Pericardium fibroblast (primary cell): ENCODE data around the gene LMF2. TPM values are rescaled to one million over a fixed set of nuclear protein-coding genes. Genes with fewer than 3 reads are reported as not detected.

Experiments used
- total RNA-seq: library from RNA; depleted of rRNA; stranded (reverse); fragments of >200 nt; gene quantifications from 2 replicates; pipeline ENCODE4 v1.2.3, GENCODE V29; 2015

Gene LMF2
- total RNA-seq = 64.2 and 77.0 TPM in 2 replicates

GRCh38 chr22:50507421-50507990 is at the start of gene LMF2:
LMF2 (minus strand) TSS chr22:50507702; CDS start chr22:50507675, 27 bp downstream.

GRCh38 chr22:50545522-50546325 is 38.2 kb upstream of the LMF2 start, which contains the start of gene KLHDC7B:
KLHDC7B (plus strand) TSS chr22:50545899; CDS start chr22:50546244, 345 bp downstream.

GRCh38 chr22:50529897-50530579 is 22.5 kb upstream of the LMF2 start, which contains the start of gene TYMP:
TYMP (minus strand) TSS chr22:50530012; CDS start chr22:50529709, 303 bp downstream.

GRCh38 chr22:50525104-50525857 is 17.8 kb upstream of the LMF2 start, which contains the start of gene SCO2:
SCO2 (minus strand) TSS chr22:50525598; CDS start chr22:50524411, 1,187 bp downstream.

GRCh38 chr22:50507991-50508884 is 736 bp upstream of the LMF2 start, which contains the start of gene NCAPH2:
NCAPH2 (plus strand) TSS chr22:50508224; CDS start chr22:50508338, 114 bp downstream.

GRCh38 chr22:50486561-50487289 is 20.8 kb downstream of the LMF2 start, which contains the start of gene MIOX:
MIOX (plus strand) TSS chr22:50486859; CDS start chr22:50486898, 39 bp downstream.

GRCh38 chr22:50481440-50482106 is 25.9 kb downstream of the LMF2 start, which contains the start of gene ADM2:
ADM2 (plus strand) TSS chr22:50481543; CDS start chr22:50481848, 305 bp downstream.

GRCh38 chr22:50474710-50475651 is 32.5 kb downstream of the LMF2 start, which contains the start of gene SBF1:
SBF1 (minus strand) TSS chr22:50475035; CDS start chr22:50474840, 195 bp downstream.

Other genes with a start within 250 kb of the LMF2 start
- 29.5 and 36.9 TPM in 2 replicates for gene MAPK12, start 246.0 kb downstream of the LMF2 start, total RNA-seq
- 18.4 and 24.0 TPM in 2 replicates for gene MAPK11, start 237.3 kb downstream of the LMF2 start, total RNA-seq
- 143 and 157 TPM in 2 replicates for gene PLXNB2, start 200.1 kb downstream of the LMF2 start, total RNA-seq
- 6.6 and 8.5 TPM in 2 replicates for gene DENND6B, start 180.7 kb downstream of the LMF2 start, total RNA-seq
- 44.7 and 47.3 TPM in 2 replicates for gene PPP6R2, start 164.4 kb downstream of the LMF2 start, total RNA-seq
- gene SBF1, start 32.7 kb downstream of the LMF2 start, total RNA-seq = 53.8 and 57.3 TPM in 2 replicates
- gene ADM2, start 26.2 kb downstream of the LMF2 start, total RNA-seq = 14.5 and 35.9 TPM in 2 replicates
- 0.43 TPM in 1 of 2 replicates, not detected in the other for gene MIOX, start 20.8 kb downstream of the LMF2 start, total RNA-seq
- gene NCAPH2, start 522 bp upstream of the LMF2 start, total RNA-seq = 22.5 and 28.0 TPM in 2 replicates
- gene SCO2, start 17.9 kb upstream of the LMF2 start, total RNA-seq = 1.3 and 2.5 TPM in 2 replicates
- 46.3 and 57.6 TPM in 2 replicates for gene TYMP, start 22.3 kb upstream of the LMF2 start, total RNA-seq
- gene KLHDC7B, start 38.2 kb upstream of the LMF2 start, total RNA-seq = 1.8 and 2.4 TPM in 2 replicates
- gene SYCE3, start 55.2 kb upstream of the LMF2 start, total RNA-seq = not detected in 2 replicates
- gene CPT1B, start 70.7 kb upstream of the LMF2 start, total RNA-seq = 0.51 and 1.4 TPM in 2 replicates
- 25.7 and 26.1 TPM in 2 replicates for gene CHKB, start 75.1 kb upstream of the LMF2 start, total RNA-seq
- 0.68 and 2.7 TPM in 2 replicates for gene MAPK8IP2, start 93.1 kb upstream of the LMF2 start, total RNA-seq
- gene ARSA, start 120.5 kb upstream of the LMF2 start, total RNA-seq = 42.0 and 68.4 TPM in 2 replicates
- gene SHANK3, start 165.1 kb upstream of the LMF2 start, total RNA-seq = 2.5 and 3.8 TPM in 2 replicates
- not detected in 2 replicates for gene ACR, start 230.5 kb upstream of the LMF2 start, total RNA-seq